K562 (cell line): ENCODE results near the gene KLHL35.

Experiments
- CREB1 ChIP-seq, 2 experiments: sonication (generic) in 1 of 2; formaldehyde crosslinking in 1 of 2; IDR thresholded peaks; 2 replicates each; pipeline versions ENCODE4 v1.6.1 to v1.8.0; 2012 to 2022; ENCODE audit warnings: inconsistent platforms in 1 of 2, mild to moderate bottlenecking in 1 of 2, missing genetic modification reagents in 1 of 2, moderate library complexity in 1 of 2
- CTCF ChIP-seq, 3 experiments: IDR thresholded peaks in 2 of 3; conservative IDR thresholded peaks in 1 of 3; 2 replicates each; pipeline ENCODE4 v1.5.1; 2011 to 2012; ENCODE audit warnings: low read length in 3 of 3, mild to moderate bottlenecking in 3 of 3, control low read depth in 2 of 3, improper control_type of control experiment in 1 of 3, inconsistent platforms in 1 of 3, low read depth in 1 of 3, mixed read lengths in 1 of 3, moderate library complexity in 1 of 3; ENCODE audit not compliant: insufficient read depth in 2 of 3
- NCOA4 ChIP-seq: fragments of 450-650 bp; IDR thresholded peaks from 2 replicates; pipeline ENCODE4 v1.6.1; 2018; ENCODE audit warnings: mild to moderate bottlenecking; ENCODE audit not compliant: partially characterized antibody
- SMARCA4 ChIP-seq: fragments of 450-650 bp; IDR thresholded peaks from 2 replicates; pipeline ENCODE4 v1.6.1; 2016
- SP2 ChIP-seq: IDR thresholded peaks from 2 replicates; pipeline ENCODE4 v1.6.1; 2011; ENCODE audit warnings: mild to moderate bottlenecking, low read depth, low read length, moderate library complexity; ENCODE audit not compliant: poor library complexity, severe bottlenecking; ENCODE audit errors: extremely low read depth
- ZNF277 ChIP-seq: fragments of 250-450 bp; sonication (Bioruptor Pico); IDR thresholded peaks from 2 replicates; pipeline ENCODE4 v1.8.0; 2022; ENCODE audit warnings: inconsistent platforms, mild to moderate bottlenecking, moderate library complexity, borderline replicate concordance
- TF ChIP-seq, protein P1 (sequence below), 2 experiments: fragments of 450-650 bp; formaldehyde crosslinking in 1 of 2; IDR thresholded peaks; 2 replicates each; pipeline versions ENCODE4 v1.4.0 to v1.6.1; 2014 to 2020; ENCODE audit warnings: mild to moderate bottlenecking in 2 of 2, borderline replicate concordance in 1 of 2, low read depth in 1 of 2

- TF ChIP-seq ZNF277 (no peak), SP2 (no peak), CTCF (IDR thresholded peaks at IDR 0.05 in 2 of 3, conservative IDR thresholded peaks at IDR 0.05 in 1 of 3; ENCODE audit: insufficient read depth in 2 of 3, low read depth in 1 of 3, low read length in 3 of 3) (no peak), NCOA4 (no peak), CREB1 (IDR thresholded peaks at IDR 0.05) (no peak), CREB1 (CRISPR knock-in tag; IDR thresholded peaks at IDR 0.05) (no peak), SMARCA4 (no peak)
- TF ChIP-seq, protein P1, sequence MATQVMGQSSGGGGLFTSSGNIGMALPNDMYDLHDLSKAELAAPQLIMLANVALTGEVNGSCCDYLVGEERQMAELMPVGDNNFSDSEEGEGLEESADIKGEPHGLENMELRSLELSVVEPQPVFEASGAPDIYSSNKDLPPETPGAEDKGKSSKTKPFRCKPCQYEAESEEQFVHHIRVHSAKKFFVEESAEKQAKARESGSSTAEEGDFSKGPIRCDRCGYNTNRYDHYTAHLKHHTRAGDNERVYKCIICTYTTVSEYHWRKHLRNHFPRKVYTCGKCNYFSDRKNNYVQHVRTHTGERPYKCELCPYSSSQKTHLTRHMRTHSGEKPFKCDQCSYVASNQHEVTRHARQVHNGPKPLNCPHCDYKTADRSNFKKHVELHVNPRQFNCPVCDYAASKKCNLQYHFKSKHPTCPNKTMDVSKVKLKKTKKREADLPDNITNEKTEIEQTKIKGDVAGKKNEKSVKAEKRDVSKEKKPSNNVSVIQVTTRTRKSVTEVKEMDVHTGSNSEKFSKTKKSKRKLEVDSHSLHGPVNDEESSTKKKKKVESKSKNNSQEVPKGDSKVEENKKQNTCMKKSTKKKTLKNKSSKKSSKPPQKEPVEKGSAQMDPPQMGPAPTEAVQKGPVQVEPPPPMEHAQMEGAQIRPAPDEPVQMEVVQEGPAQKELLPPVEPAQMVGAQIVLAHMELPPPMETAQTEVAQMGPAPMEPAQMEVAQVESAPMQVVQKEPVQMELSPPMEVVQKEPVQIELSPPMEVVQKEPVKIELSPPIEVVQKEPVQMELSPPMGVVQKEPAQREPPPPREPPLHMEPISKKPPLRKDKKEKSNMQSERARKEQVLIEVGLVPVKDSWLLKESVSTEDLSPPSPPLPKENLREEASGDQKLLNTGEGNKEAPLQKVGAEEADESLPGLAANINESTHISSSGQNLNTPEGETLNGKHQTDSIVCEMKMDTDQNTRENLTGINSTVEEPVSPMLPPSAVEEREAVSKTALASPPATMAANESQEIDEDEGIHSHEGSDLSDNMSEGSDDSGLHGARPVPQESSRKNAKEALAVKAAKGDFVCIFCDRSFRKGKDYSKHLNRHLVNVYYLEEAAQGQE (IDR thresholded peaks at IDR 0.05; ENCODE audit: borderline replicate concordance): no peak
- TF ChIP-seq, protein P1 (CRISPR knock-in tag; IDR thresholded peaks at IDR 0.05; ENCODE audit: low read depth): no peak
Measured at GRCh38 chr11:75456596-75457183, 23.7 kb upstream of the KLHL35 start.
